ENCODE data around the gene CLEC2A. TPM values are rescaled to one million over a fixed set of nuclear protein-coding genes. Genes with fewer than 3 reads are reported as not detected.

CLEC2A gene
- total RNA-seq, 3 donors from 2014 or later, result not detected

DNA sequence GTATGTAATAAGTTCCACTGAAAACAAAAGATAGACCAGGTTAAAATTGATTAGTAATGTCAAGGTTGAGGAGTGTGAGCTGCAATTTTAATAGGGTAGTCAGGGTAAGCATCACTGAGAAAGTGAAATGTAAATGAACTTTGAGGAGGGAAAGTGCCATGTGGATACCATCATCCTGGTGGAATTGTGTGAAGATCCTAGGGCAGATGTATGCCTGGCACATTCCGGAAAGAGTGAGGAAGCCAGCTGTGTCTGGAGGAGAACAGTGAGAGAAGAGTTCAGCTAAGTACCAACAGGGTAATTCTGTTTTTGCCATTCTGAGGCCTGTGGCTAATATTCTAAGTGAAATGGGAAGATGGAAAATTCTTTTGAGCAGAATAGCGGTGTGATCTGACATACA, 2.9 kb upstream of the CLEC2A start:
- no peaks in the 10 kb centered on the region for H3K27me3 ChIP-seq
- no peak for DNase-seq (ENCODE audit: low spot score in 2 of 2)
- intact Hi-C loops (cut with DNase I; ENCODE audit: low total_unique reads), result no loop called here
- no peaks in the 10 kb centered on the region for H3K9me3 ChIP-seq
- no peaks in the 10 kb centered on the region for H3K4me1 ChIP-seq
- TF ChIP-seq POLR2AphosphoS5 (IDR thresholded peaks at IDR 0.05) (no peak), POLR2A (IDR thresholded peaks at IDR 0.05) (no peak)
- TF ChIP-seq, protein P1, sequence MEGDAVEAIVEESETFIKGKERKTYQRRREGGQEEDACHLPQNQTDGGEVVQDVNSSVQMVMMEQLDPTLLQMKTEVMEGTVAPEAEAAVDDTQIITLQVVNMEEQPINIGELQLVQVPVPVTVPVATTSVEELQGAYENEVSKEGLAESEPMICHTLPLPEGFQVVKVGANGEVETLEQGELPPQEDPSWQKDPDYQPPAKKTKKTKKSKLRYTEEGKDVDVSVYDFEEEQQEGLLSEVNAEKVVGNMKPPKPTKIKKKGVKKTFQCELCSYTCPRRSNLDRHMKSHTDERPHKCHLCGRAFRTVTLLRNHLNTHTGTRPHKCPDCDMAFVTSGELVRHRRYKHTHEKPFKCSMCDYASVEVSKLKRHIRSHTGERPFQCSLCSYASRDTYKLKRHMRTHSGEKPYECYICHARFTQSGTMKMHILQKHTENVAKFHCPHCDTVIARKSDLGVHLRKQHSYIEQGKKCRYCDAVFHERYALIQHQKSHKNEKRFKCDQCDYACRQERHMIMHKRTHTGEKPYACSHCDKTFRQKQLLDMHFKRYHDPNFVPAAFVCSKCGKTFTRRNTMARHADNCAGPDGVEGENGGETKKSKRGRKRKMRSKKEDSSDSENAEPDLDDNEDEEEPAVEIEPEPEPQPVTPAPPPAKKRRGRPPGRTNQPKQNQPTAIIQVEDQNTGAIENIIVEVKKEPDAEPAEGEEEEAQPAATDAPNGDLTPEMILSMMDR (IDR thresholded peaks at IDR 0.05), result no peak
- H3K27ac ChIP-seq, result no peak overlapping the region
- no peak overlapping the region for H3K4me3 ChIP-seq
- H3K36me3 ChIP-seq, result no peaks in the 10 kb centered on the region

DNA sequence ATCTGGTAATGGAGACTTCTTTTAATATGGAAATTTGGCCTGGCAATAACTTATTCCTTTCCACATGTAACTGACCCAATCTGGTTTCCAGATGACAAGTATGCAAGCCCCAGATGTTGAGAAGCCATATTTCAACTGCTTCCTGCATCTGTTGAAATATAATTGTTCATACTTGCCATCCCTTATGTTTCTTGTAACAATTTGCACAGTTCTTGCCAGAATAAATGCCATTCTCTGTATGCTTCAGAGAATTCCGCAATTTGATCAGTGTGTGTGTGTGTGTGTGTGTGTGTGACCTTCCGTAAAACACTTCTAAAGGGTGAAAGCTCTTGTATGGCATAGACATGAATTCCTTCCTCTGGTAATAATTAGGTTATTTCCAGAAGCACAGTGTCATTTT, 1.8 kb upstream of the CLEC2A start:
- DNase-seq (ENCODE audit: low spot score in 2 of 2), result no peak
- H3K27me3 ChIP-seq, result no peaks in the 10 kb centered on the region
- H3K9me3 ChIP-seq, result no peaks in the 10 kb centered on the region
- TF ChIP-seq, protein P1 (IDR thresholded peaks at IDR 0.05), result no peak
- TF ChIP-seq POLR2A (IDR thresholded peaks at IDR 0.05) (no peak), POLR2AphosphoS5 (IDR thresholded peaks at IDR 0.05) (no peak)
- H3K4me3 ChIP-seq, result no peak overlapping the region
- no peak overlapping the region for H3K27ac ChIP-seq
- H3K36me3 ChIP-seq, result no peaks in the 10 kb centered on the region
- intact Hi-C loops (cut with DNase I; ENCODE audit: low total_unique reads), result no loop called here
- no peaks in the 10 kb centered on the region for H3K4me1 ChIP-seq

DNA sequence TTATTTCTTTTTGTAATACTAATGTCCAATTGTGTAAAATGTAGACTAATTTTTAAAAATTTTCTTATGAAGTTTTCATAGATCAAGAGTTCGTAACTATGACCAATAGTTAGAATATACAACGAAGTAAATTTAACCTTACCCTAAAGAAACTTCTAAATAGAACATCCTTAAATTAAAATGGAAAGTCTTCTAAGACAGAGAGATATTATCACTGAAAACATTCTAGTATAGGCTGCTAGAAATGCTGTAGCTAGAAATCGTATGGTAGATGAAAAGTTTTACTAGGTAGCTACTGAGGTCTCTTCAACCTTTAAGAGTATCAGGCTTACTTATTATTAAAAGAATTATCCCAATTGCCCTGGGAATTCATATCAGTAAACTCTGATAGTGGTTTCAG, 925 bp downstream of the CLEC2A start:
- H3K4me1 ChIP-seq, result no peaks in the 10 kb centered on the region
- no peaks in the 10 kb centered on the region for H3K9me3 ChIP-seq
- no peak overlapping the region for H3K27ac ChIP-seq
- no peak overlapping the region for H3K4me3 ChIP-seq
- H3K27me3 ChIP-seq, result no peaks in the 10 kb centered on the region
- no peak for DNase-seq (ENCODE audit: low spot score in 2 of 2)
- intact Hi-C loops (cut with DNase I; ENCODE audit: low total_unique reads), result no loop called here
- TF ChIP-seq, protein P1 (IDR thresholded peaks at IDR 0.05), result no peak
- no peak for TF ChIP-seq POLR2AphosphoS5 (IDR thresholded peaks at IDR 0.05)
- TF ChIP-seq POLR2A (IDR thresholded peaks at IDR 0.05), result no peak
- no peaks in the 10 kb centered on the region for H3K36me3 ChIP-seq

DNA sequence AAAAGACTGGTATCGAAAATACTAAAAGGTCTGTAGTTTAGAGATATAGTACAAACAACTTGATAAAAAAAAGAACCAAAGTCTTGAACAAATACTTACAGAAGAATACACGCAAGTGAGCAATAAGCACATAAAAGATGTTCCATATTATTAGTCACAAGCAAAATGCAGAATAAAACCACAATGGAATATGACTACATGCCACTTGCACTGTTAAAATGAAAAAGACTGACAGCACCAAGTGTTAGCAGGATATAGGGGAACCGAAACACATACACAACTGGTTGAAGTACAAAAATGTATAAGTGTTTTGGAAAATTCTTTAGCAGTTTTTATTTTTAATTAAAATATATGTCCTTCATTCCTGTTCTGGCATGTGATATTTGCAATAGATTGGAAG, 3.6 kb downstream of the CLEC2A start:
- DNase-seq (ENCODE audit: low spot score in 2 of 2), result no peak
- TF ChIP-seq POLR2A (IDR thresholded peaks at IDR 0.05), result no peak
- TF ChIP-seq POLR2AphosphoS5 (IDR thresholded peaks at IDR 0.05), result no peak
- TF ChIP-seq, protein P1 (IDR thresholded peaks at IDR 0.05), result no peak
- intact Hi-C loops (cut with DNase I; ENCODE audit: low total_unique reads), result loop anchor here (10.0 kb wide), 1 partner anchor 114 kb away; no protein-coding TSS in a partner anchor
- Histone ChIP-seq H3K9me3 (no peaks in the 10 kb centered on the region), H3K27me3 (no peaks in the 10 kb centered on the region), H3K4me1 (no peaks in the 10 kb centered on the region), H3K27ac (no peak overlapping the region), H3K36me3 (no peaks in the 10 kb centered on the region), H3K4me3 (no peak overlapping the region)

DNA sequence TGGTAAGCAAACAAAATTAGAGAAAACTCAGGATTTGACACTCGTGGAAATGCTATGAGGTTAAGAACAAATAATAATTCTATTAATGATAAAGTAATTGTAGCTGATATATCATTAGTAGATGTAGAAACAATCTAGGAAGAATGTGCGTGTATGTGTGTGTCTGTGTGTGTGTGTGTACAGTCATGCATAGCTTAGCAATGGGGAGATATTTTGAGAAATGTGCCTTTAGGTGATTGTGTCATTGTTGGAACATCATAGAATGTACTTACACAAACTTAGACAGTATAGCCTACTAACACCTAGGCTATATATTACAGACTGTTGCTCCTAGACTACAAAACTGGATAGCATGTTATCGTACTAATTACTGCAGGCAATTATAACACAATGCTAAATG, 5.3 kb downstream of the CLEC2A start:
- no peak overlapping the region for H3K4me3 ChIP-seq
- H3K4me1 ChIP-seq, result no peaks in the 10 kb centered on the region
- DNase-seq (ENCODE audit: low spot score in 2 of 2), result no peak
- H3K36me3 ChIP-seq, result no peaks in the 10 kb centered on the region
- H3K27me3 ChIP-seq, result no peaks in the 10 kb centered on the region
- H3K9me3 ChIP-seq, result no peaks in the 10 kb centered on the region
- no peak overlapping the region for H3K27ac ChIP-seq
- no peak for TF ChIP-seq POLR2A (IDR thresholded peaks at IDR 0.05)
- TF ChIP-seq, protein P1 (IDR thresholded peaks at IDR 0.05), result no peak
- TF ChIP-seq POLR2AphosphoS5 (IDR thresholded peaks at IDR 0.05), result no peak
- intact Hi-C loops (cut with DNase I; ENCODE audit: low total_unique reads), result loop anchor here (10.0 kb wide), 1 partner anchor 112 kb away; no protein-coding TSS in a partner anchor
